AG09319 (cell line): ENCODE measurements around the gene DPCD.

Experiments used
- DNase-seq: peaks from one replicate; pipeline ENCODE4 v3.0.0-alpha.2; 2010; ENCODE audit warnings: low read depth; ENCODE audit errors: extremely low read depth
- CTCF ChIP-seq: IDR thresholded peaks from 2 replicates; pipeline ENCODE4 v1.5.1; 2011; ENCODE audit warnings: low read depth, mild to moderate bottlenecking, inconsistent platforms, low read length, moderate library complexity

DPCD gene

GRCh38 chr10:101563497-101564040 is 24.6 kb upstream of the DPCD start:
- TF ChIP-seq CTCF: no peak
- DNase-seq: no peak

- TF ChIP-seq CTCF: no peak
- DNase-seq: no peak
Observed at GRCh38 chr10:101564490-101564991, 23.6 kb upstream of the DPCD start.

GRCh38 chr10:101565370-101565900 is 22.7 kb upstream of the DPCD start:
- no peak for TF ChIP-seq CTCF
- no peak for DNase-seq

- DNase-seq: no peak
- TF ChIP-seq CTCF: no peak
Observed at GRCh38 chr10:101565936-101566332, 22.2 kb upstream of the DPCD start.

- TF ChIP-seq CTCF: no peak
- DNase-seq: no peak
Observed at GRCh38 chr10:101566333-101567164, 21.6 kb upstream of the DPCD start.

- DNase-seq: no peak
- no peak for TF ChIP-seq CTCF
Observed at GRCh38 chr10:101567165-101568006, 20.7 kb upstream of the DPCD start.
